HG03139 (cell line): Measurements from ENCODE around the gene FBXW9.
A peak's percentile ranks its signal among the peaks of the same experiment; 100 is the strongest.
"Not testable (repeated sequence)": the region's sequence is repeated elsewhere in the genome, so short reads cannot be mapped to it uniquely, and the experiment has no call there.

Experiments used
- ATAC-seq: cut with Tn5 transposase; IDR thresholded peaks from one replicate; pipeline ENCODE4 v1.9.1; 2021; ENCODE audit not compliant: unreplicated experiment

FBXW9 gene

GRCh38 chr19:12681074-12681987 lies 15.1 kb downstream of the FBXW9 start, which contains the start of gene DHPS:
TSS of gene DHPS (minus strand) at chr19:12681880. CDS start at chr19:12681766, 114 bp downstream.
- peak; percentile 58 for ATAC-seq

GRCh38 chr19:12680034-12680433 lies 16.4 kb downstream of the FBXW9 start:
- ATAC-seq: no peak

DNA sequence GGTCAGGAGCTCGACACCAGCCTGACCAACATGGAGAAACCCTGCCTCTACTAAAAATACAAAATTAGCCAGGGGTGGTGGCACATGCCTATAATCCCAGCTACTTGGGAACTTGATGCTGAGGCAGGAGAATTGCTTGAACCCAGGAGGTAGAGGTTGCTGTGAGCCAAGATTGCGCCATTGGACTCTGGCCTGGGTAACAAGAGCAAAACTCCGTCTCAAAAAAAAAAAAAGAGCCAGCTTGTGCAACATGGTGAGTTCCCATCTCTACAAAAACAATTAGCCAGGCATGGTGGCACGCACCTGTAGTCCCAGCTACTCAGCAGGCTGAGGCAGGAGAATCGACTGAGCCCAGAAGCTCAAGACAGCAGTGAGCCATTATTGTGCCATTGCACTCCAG lies 18.4 kb downstream of the FBXW9 start:
- ATAC-seq: not testable (repeated sequence)

GRCh38 chr19:12676928-12677327 lies 19.5 kb downstream of the FBXW9 start:
- no peak for ATAC-seq

DNA sequence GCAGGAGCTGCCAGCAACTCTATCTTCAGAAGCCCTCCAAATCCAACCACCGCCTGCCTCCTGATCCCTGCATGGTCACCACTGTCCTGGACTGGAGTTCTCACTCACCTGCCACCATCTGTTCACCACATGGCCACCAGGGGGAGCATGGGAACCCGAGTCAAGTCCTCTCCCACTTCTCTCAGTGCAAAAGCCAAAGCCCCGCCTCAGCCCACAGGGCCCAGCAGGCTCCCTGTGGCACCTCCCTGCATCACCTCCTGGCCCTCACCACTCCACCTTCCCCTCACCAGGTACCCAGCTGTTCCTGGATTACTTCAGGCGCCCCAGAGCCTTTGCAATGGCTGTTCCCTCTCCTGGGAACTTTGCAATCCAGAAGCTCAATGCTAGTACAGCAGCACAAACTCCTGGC lies 20.0 kb downstream of the FBXW9 start:
- ATAC-seq: no peak

GRCh38 chr19:12675940-12676339 lies 20.5 kb downstream of the FBXW9 start:
- ATAC-seq: no peak

DNA sequence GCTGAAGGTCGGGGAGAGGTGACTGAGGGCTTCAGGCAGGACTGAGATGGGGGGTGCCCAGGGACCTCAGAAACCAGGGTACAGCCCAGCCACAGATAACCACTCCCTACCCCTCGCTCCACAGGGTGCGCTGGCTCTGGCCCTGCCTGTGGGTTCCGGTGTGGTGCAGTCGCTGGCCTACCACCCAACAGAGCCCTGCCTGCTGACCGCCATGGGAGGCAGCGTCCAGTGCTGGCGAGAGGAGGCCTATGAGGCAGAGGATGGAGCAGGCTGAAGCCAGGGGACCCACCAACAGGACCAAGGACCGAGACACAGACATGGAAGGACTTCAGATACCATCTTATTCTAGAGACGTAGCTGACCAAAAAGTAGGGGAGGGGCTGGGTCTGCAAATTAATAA lies 21.0 kb downstream of the FBXW9 start:
- ATAC-seq: no peak

DNA sequence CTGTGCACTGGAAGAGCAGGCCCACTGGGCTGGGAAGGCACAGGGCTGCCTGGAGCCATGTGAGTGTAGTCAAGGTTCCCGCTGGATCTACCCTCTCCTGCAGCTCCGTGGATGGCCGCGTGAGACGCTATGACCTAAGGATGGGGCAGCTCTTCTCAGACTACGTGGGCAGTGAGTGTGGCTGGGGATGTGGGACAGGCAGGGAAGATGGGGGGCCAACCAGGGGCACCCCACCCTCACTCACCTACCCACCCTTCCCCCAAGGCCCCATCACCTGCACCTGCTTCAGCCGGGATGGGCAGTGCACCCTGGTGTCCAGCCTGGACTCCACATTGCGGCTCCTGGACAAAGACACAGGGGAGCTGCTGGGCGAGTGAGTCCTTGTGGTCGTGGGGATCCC lies 23.7 kb downstream of the FBXW9 start:
- ATAC-seq: no peak

DNA sequence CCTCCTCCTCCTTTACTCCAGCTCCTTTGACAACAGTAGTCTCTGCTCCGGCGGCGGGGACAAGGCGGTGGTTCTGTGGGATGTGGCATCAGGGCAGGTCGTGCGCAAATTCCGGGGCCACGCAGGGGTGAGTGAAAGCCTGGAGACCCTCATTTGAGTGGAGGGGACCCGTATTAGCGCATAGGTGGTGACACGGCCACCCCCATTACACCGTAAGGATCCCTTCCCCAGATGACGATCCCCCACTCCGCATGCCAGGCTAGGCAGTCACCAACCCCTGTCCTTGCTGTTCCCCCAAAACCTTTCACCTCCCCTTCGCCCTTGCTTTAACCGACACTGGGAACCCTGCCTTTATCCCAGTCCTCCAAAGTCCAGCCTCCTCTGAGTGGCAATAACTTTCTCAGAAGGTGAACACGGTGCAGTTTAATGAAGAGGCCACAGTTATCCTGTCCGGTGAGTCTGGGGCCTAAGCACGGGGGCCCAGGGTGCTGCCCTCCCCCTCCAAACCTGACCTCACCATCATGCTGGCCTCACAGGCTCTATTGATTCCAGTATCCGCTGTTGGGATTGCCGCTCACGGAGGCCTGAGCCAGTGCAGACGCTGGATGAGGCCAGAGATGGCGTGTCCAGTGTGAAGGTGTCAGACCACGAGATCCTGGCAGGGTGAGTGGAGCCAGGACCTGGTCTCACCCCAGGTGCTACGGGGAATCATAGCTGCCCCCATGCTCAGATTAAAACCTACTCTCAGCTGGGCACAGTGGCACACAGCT lies 26.1 kb downstream of the FBXW9 start:
- ATAC-seq: no peak

DNA sequence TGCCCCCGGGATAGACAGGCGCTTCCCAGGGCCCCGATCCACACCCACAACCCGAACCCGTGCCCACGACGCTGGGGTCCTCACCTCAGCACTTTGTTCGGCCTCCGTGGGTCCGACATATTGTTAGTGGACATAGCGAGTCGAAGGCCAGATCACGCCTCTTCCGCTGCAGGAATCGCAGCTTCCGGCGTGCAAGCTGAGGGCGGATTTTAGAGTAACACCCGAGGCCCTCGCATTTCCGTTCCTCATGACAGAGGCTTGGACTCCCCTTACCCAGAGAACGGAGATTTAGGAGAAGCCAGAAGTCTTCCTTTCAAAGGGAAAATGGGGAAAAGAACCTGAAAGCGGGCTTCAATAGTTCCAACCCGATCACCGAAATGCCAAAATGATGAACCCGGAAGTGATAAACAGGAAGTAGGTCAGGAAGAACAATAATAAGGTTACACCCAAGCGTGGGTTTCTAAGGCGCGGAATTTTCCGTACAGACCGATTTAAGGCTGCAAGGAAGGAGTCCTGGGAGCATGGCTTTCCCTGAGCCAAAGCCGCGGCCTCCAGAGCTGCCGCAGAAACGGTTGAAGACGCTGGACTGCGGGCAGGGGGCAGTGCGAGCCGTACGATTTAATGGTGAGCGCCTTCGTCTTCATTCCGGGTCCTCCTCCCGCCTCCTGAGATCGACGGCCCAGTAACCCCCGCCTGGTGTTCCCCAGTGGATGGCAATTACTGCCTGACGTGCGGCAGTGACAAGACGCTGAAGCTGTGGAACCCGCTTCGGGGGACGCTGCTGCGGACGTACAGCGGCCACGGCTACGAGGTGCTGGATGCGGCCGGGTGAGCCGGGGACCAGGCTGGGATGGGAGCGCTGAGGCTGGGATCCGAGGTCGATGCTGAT lies 26.9 kb downstream of the FBXW9 start:
- no peak for ATAC-seq

DNA sequence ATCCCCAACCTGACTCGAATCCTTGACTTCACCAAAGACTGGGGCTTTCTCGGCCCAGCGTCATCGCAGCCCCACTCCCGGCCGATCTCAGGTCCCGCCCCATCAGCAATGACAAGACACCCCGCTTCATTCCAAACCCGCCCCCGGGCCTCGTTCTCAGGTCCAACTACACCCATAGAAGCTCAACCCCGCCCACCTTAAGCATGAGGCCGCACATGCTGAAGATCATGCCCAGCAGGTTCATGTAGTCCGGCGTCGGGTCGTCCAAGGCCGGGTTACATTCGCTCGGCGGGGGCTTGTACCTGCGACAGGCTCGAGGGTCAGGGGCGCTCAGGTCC lies 27.5 kb downstream of the FBXW9 start:
- ATAC-seq: no peak

GRCh38 chr19:12668346-12668745 lies 28.1 kb downstream of the FBXW9 start:
- ATAC-seq: no peak

DNA sequence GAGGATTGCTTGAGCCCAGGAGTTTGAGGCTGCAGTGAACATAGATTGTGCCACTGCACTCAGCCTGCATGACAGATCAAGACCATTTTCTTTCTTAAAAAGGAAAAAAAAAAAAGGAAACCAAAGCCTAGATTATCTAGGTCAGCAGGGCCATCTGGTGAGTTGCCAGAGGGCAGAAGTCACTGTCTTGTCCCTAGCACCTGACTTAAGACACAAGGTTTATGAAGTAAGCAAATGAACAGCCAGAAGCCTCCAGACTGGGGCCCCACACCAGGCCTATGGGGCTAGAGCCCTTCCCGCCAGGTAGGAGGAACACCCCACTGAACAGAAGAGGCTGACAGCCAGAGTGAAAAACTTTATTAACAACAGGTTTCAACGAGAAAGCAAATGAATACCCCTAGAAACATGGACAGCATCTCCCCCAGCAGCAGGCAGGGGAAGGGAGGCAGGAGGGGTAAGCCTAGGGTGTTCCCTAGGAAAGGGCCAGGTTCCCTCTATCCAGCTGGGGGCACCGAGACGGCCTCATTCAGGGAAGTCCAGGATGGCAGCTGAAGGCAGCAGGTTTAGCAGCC lies 28.6 kb downstream of the FBXW9 start:
- ATAC-seq: no peak

- ATAC-seq: no peak
Measured at GRCh38 chr19:12666265-12667048, 30.0 kb downstream of the FBXW9 start, which contains the start of the genes MAN2B1 and WDR83. TSS of gene MAN2B1 (minus strand) at chr19:12666742. CDS start at chr19:12666701, 41 bp downstream. TSS of gene WDR83 (plus strand) at chr19:12666807. CDS start at chr19:12669791, 2,984 bp downstream.

DNA sequence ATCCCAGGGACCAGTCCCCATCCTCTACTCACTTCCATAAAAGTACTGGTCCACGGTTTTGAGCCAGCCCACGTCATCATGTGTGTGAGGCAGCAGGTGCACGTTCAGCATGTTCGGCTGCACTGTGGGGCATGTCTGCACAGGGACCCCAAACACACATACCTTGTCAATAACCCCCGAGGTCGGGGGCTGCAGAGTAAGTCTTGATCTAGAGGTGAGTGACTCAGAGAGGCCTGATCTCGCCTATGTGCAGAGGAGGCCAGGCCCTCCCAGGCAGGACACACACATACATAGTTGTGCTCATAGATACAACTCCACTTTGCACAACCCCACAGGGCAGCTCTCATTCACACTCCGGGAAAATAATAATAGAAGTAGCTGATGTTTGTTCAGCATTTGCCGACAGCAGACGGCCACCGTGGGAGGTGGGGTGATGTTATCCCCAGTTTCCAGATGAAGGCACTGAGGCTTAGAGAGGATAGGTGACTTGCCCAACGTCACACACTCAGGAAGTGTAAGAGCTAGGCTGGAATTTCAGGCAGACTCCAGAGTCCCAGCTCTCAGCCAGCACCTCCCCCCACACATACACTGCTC lies 30.7 kb downstream of the FBXW9 start:
- ATAC-seq: no peak

DNA sequence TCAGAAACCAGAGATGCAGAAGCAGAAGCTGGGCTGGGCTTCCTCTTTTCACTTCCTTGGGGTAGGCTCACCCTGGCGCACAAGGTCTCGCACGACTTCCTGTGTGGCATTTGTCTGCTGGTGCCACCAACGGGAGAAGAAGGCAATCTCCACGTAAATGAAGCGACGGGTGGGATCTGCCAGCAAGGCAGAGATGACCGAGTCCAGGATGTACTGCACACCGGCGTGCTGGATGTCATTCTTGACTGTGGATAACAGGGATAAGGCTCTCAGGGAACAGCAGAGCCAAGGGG lies 31.2 kb downstream of the FBXW9 start:
- ATAC-seq: no peak

DNA sequence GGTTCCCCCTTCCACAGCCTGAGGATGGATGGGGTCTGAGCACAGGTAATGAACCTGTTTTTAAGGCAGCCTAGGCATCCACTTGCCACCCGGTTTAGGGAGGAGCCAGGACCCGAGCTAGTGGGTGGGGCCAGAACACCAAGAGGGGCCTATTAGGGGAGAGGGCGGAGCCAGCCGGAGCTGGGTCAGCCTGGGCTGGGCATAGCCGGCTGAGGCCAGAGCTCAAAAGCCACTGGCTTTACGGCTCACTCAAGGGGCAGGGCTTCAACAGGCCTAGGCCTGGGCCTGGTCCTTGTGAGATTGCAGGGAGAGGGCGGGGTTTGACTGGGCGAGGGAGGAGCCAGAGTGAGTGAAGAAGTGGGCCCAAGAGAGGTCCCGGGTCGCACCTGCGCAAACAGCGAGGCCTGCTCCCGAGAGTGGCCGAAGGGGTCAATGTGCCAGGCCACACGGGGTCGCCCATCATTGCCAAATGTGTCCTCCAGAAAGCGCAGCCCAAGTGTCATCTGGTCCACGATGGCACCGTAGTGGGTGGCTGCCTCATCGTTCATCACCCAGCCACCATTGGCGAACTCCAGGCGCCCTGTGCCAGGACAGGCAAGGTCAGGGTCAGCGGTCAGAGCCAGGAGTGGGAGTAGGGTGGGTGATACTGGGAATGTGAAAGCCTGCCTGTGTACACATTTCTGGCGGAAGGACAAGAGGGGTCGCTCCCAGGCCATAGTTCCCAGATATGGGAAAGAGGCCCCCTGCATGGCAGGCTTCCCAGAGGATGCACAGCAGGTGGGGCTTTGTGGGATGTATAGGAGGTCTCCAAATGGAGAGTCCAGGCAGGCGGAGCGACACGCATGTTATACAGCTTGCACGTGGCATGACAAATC lies 31.8 kb downstream of the FBXW9 start:
- no peak for ATAC-seq

- ATAC-seq: no peak
Measured at GRCh38 chr19:12660980-12661379, 35.5 kb downstream of the FBXW9 start.

GRCh38 chr19:12657966-12658365 lies 38.5 kb downstream of the FBXW9 start:
- no peak for ATAC-seq
